IPS DF 19.7 (cell line): ENCODE results near the gene CPS1.
A peak's percentile ranks its signal among the peaks of the same experiment; 100 is the strongest.

Experiments used
- DNase-seq: peaks from one replicate; pipeline ENCODE4 v3.0.0-alpha.2; 2013; ENCODE audit warnings: low read depth, low spot score

Gene CPS1

GRCh38 chr2:210606001-210606400, 49.6 kb downstream of the CPS1 start:
- DNase-seq, result no peak

- DNase-seq, result no peak
These were observed 55.1 kb downstream of the CPS1 start for GRCh38 chr2:210611466-210611865.

GRCh38 chr2:210616074-210616473, 59.7 kb downstream of the CPS1 start:
- no peak for DNase-seq

GRCh38 chr2:210617318-210617717, 60.9 kb downstream of the CPS1 start:
- no peak for DNase-seq

GRCh38 chr2:210617732-210618330, 61.4 kb downstream of the CPS1 start:
- no peak for DNase-seq

- peak; percentile 63 for DNase-seq
These were observed 64.1 kb downstream of the CPS1 start for GRCh38 chr2:210620456-210620855.

- DNase-seq, result no peak
These were observed 67.1 kb downstream of the CPS1 start for GRCh38 chr2:210623506-210623905.

GRCh38 chr2:210626849-210627248, 70.5 kb downstream of the CPS1 start:
- DNase-seq, result no peak

- DNase-seq, result no peak
These were observed 74.6 kb downstream of the CPS1 start for GRCh38 chr2:210630873-210631560.

GRCh38 chr2:210633699-210634098, 77.3 kb downstream of the CPS1 start:
- DNase-seq, result no peak

GRCh38 chr2:210635257-210635656, 78.9 kb downstream of the CPS1 start:
- no peak for DNase-seq

GRCh38 chr2:210642333-210642732, 85.9 kb downstream of the CPS1 start:
- DNase-seq, result no peak

- no peak for DNase-seq
These were observed 90.8 kb downstream of the CPS1 start for GRCh38 chr2:210647151-210647550.

GRCh38 chr2:210654091-210654490, 97.7 kb downstream of the CPS1 start:
- no peak for DNase-seq

GRCh38 chr2:210655229-210655975, 99.0 kb downstream of the CPS1 start:
- no peak for DNase-seq

GRCh38 chr2:210657874-210658273, 101.5 kb downstream of the CPS1 start:
- no peak for DNase-seq

GRCh38 chr2:210660751-210661150, 104.4 kb downstream of the CPS1 start:
- DNase-seq, result no peak

- DNase-seq, result no peak
These were observed 106.2 kb downstream of the CPS1 start for GRCh38 chr2:210662560-210662959.

- DNase-seq, result no peak
These were observed 107.3 kb downstream of the CPS1 start for GRCh38 chr2:210663631-210664089.

- no peak for DNase-seq
These were observed 111.3 kb downstream of the CPS1 start for GRCh38 chr2:210667711-210668110.

- no peak for DNase-seq
These were observed 114.7 kb downstream of the CPS1 start for GRCh38 chr2:210671065-210671464.

- DNase-seq, result no peak
These were observed 116.7 kb downstream of the CPS1 start for GRCh38 chr2:210673117-210673516.

- DNase-seq, result no peak
These were observed 119.7 kb downstream of the CPS1 start for GRCh38 chr2:210676067-210676466.
